H9 (cell line): ENCODE measurements around the gene PI16. TPM values are rescaled to one million over a fixed set of nuclear protein-coding genes. Genes with fewer than 3 reads are reported as not detected.

Source experiments
- DNase-seq: peaks from one replicate; pipeline ENCODE4 v3.0.0-alpha.2; 2017
- H2AFZ ChIP-seq: one replicate; pipeline ENCODE4 v1.6.1; 2013; ENCODE audit warnings: mild to moderate bottlenecking, low read length, control low read depth, moderate library complexity
- H2AK5ac ChIP-seq: 2 replicates; pipeline ENCODE4 v1.6.1; 2013; ENCODE audit warnings: low read length, control low read depth, mixed read lengths; ENCODE audit not compliant: insufficient read length
- H2BK120ac ChIP-seq: one replicate; pipeline ENCODE4 v1.6.1; 2013; ENCODE audit warnings: low read depth, mild to moderate bottlenecking, low read length, control low read depth, inconsistent platforms; ENCODE audit not compliant: poor library complexity, severe bottlenecking
- H2BK12ac ChIP-seq: 2 replicates; pipeline ENCODE4 v1.6.1; 2013; ENCODE audit warnings: low read length, control low read depth, mixed read lengths, low read depth; ENCODE audit not compliant: insufficient read length
- H2BK15ac ChIP-seq: 2 replicates; pipeline ENCODE4 v1.6.1; 2013; ENCODE audit warnings: low read depth, low read length, control low read depth
- H2BK20ac ChIP-seq: one replicate; pipeline ENCODE4 v1.6.1; 2013; ENCODE audit warnings: low read depth, mild to moderate bottlenecking, low read length, control low read depth, inconsistent platforms; ENCODE audit not compliant: poor library complexity, severe bottlenecking
- H2BK5ac ChIP-seq: 2 replicates; pipeline ENCODE4 v1.6.1; 2013; ENCODE audit warnings: low read length, control low read depth, mixed read lengths; ENCODE audit not compliant: insufficient read length
- H3K14ac ChIP-seq: 2 replicates; pipeline ENCODE4 v1.6.1; 2013; ENCODE audit warnings: low read length, control low read depth; ENCODE audit not compliant: insufficient read depth
- H3K18ac ChIP-seq: 2 replicates; pipeline ENCODE4 v1.6.1; 2013; ENCODE audit warnings: low read depth, mild to moderate bottlenecking, mixed read lengths, low read length, control low read depth; ENCODE audit not compliant: insufficient read length
- H3K23ac ChIP-seq: 2 replicates; pipeline ENCODE4 v1.6.1; 2013; ENCODE audit warnings: low read length, control low read depth, mixed read lengths, low read depth; ENCODE audit not compliant: insufficient read length
- H3K23me2 ChIP-seq: 2 replicates; pipeline ENCODE4 v1.6.1; 2013; ENCODE audit warnings: low read depth, mild to moderate bottlenecking, mixed read lengths, low read length, control low read depth; ENCODE audit not compliant: insufficient read length, poor library complexity, severe bottlenecking
- H3K27ac ChIP-seq: 2 replicates; pipeline ENCODE4 v1.5.1; 2013; ENCODE audit warnings: low read length, control low read depth, mixed read lengths, low read depth; ENCODE audit not compliant: insufficient read length
- H3K27me3 ChIP-seq: 2 replicates; pipeline ENCODE4 v1.6.1; 2013; ENCODE audit warnings: low read length, control low read depth, inconsistent platforms; ENCODE audit not compliant: insufficient read depth
- H3K4ac ChIP-seq: 2 replicates; pipeline ENCODE4 v1.6.1; 2013; ENCODE audit warnings: low read depth, mild to moderate bottlenecking, control low read depth, inconsistent platforms, low read length, moderate library complexity
- H3K4me1 ChIP-seq: 2 replicates; pipeline ENCODE4 v1.6.1; 2013; ENCODE audit warnings: low read length, control low read depth, inconsistent platforms; ENCODE audit not compliant: insufficient read depth
- H3K4me2 ChIP-seq: 2 replicates; pipeline ENCODE4 v1.6.1; 2013; ENCODE audit warnings: low read length, control low read depth, mixed read lengths; ENCODE audit not compliant: insufficient read length, insufficient read depth
- H3K56ac ChIP-seq: 2 replicates; pipeline ENCODE4 v1.6.1; 2013; ENCODE audit warnings: low read depth, mild to moderate bottlenecking, mixed read lengths, low read length, control low read depth; ENCODE audit not compliant: insufficient read length
- H3K79me1 ChIP-seq: 2 replicates; pipeline ENCODE4 v1.6.1; 2013; ENCODE audit warnings: low read depth, mild to moderate bottlenecking, moderate library complexity, low read length, control low read depth, inconsistent platforms; ENCODE audit not compliant: insufficient read depth, poor library complexity, severe bottlenecking
- H3K79me2 ChIP-seq: 2 replicates; pipeline ENCODE4 v1.6.1; 2013; ENCODE audit warnings: low read length, control low read depth, inconsistent platforms; ENCODE audit not compliant: insufficient read depth
- H3K9ac ChIP-seq: 2 replicates; pipeline ENCODE4 v1.6.1; 2013; ENCODE audit warnings: low read length, control low read depth, mixed read lengths; ENCODE audit not compliant: insufficient read length; ENCODE audit errors: extremely low read depth
- H3K9me3 ChIP-seq: one replicate; pipeline ENCODE4 v1.6.1; 2013; ENCODE audit warnings: low read depth, low read length, inconsistent platforms; ENCODE audit not compliant: control insufficient read depth
- H3T11ph ChIP-seq: one replicate; pipeline ENCODE4 v1.6.1; 2013; ENCODE audit warnings: mild to moderate bottlenecking, low read length, control low read depth, inconsistent platforms
- H4K20me1 ChIP-seq: one replicate; pipeline ENCODE4 v1.6.1; 2013; ENCODE audit not compliant: control insufficient read depth, insufficient read length, insufficient read depth
- H4K5ac ChIP-seq: 2 replicates; pipeline ENCODE4 v1.6.1; 2013; ENCODE audit warnings: low read depth, mild to moderate bottlenecking, mixed read lengths, low read length, control low read depth; ENCODE audit not compliant: insufficient read length
- H4K8ac ChIP-seq: replicated peaks from 2 replicates; pipeline ENCODE4 v1.6.1; 2013; ENCODE audit warnings: low read length, control low read depth, mixed read lengths, low read depth; ENCODE audit not compliant: insufficient read length
- H4K91ac ChIP-seq: 2 replicates; pipeline ENCODE4 v1.6.1; 2013; ENCODE audit warnings: low read depth, mild to moderate bottlenecking, moderate library complexity, mixed read lengths, low read length, control low read depth; ENCODE audit not compliant: insufficient read length
- H3K27ac Mint-ChIP-seq, 3 experiments: 2 replicates in 2 of 3; 3 replicates in 1 of 3; pipeline ENCODE4 v1.8.0; 2020 to 2021; ENCODE audit warnings: mixed read lengths in 3 of 3, mild to moderate bottlenecking in 1 of 3, moderate library complexity in 1 of 3
- H3K27me3 Mint-ChIP-seq: 2 replicates; pipeline ENCODE4 v1.8.0; 2021; ENCODE audit warnings: low read depth, mild to moderate bottlenecking, moderate library complexity, mixed read lengths
- H3K36me3 Mint-ChIP-seq, 3 experiments: 2 replicates in 2 of 3; 3 replicates in 1 of 3; pipeline ENCODE4 v1.8.0; 2020 to 2021; ENCODE audit warnings: low read depth in 3 of 3, mixed read lengths in 3 of 3; ENCODE audit not compliant: insufficient read depth in 1 of 3
- H3K4me1 Mint-ChIP-seq, 2 experiments: 2 replicates each; pipeline ENCODE4 v1.8.0; 2020; ENCODE audit warnings: mixed read lengths in 2 of 2
- H3K4me3 Mint-ChIP-seq, 2 experiments: 2 replicates in 1 of 2; 3 replicates in 1 of 2; pipeline ENCODE4 v1.8.0; 2020 to 2021; ENCODE audit warnings: mild to moderate bottlenecking in 2 of 2, mixed read lengths in 2 of 2, moderate library complexity in 1 of 2
- H3K9me3 Mint-ChIP-seq, 2 experiments: 2 replicates in 1 of 2; 3 replicates in 1 of 2; pipeline ENCODE4 v1.8.0; 2020; ENCODE audit warnings: mild to moderate bottlenecking in 2 of 2, mixed read lengths in 2 of 2, moderate library complexity in 1 of 2
- WGBS: extraction: QIAGEN DNeasy Blood & Tissue Kit; methylation state at CpG from one replicate; pipeline ENCODE4 v1.1.7; 2013; ENCODE audit warnings: missing lambda C conversion rate, low lambda C conversion rate, mixed read lengths; ENCODE audit not compliant: insufficient read length; ENCODE audit errors: extremely low coverage; 5-methylcytosine and 5-hydroxymethylcytosine counted together
- total RNA-seq: library from RNA; stranded (reverse); gene quantifications from 2 replicates; pipeline ENCODE4 v1.2.1, GENCODE V29; 2021
- TF ChIP-seq, protein P1 (sequence below): fragments of 200-600 bp; sonication (generic); conservative IDR thresholded peaks from 3 replicates; pipeline ENCODE4 v1.8.0; 2021; ENCODE audit warnings: antibody characterized with exemption, mild to moderate bottlenecking

Gene PI16
- total RNA-seq, 1 experiment from 2014 or later = not detected

DNA sequence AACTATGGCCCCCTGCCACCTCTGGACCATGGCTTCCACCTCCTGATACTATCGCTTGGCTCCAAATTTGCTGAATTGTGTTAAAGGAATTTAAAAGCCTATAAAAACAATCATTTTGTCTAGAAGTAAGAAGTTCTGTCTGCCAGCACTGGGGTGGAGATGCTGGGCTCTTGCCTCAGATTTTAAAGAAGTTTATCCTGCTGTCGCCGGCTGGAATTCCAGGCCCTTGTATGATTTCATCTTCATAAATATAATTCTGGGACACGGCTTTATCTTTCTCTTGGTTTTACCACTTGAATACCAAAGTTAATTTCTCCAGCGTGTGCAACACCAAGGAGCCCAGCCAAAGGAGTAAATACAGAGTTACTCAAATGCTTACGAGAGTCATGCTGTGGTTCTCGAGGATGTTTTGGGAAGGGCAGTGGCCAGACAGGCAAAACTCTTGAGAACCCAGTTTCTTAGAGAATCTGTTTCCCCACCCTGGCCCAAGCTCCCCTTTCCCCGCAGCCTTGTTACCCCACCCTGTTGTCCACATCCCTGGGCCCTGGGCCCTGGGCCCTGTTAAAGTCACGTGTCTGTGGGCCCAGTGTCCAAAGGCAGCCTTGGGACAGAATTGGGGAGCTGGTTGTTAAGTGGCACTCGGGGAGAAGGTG lies 36.9 kb upstream of the PI16 start:
- no peaks in the 10 kb centered on the region for H4K20me1 ChIP-seq
- no peak overlapping the region for H2BK5ac ChIP-seq
- no peak overlapping the region for H4K5ac ChIP-seq
- H3K79me1 ChIP-seq = no peaks in the 10 kb centered on the region
- no peak overlapping the region for H3K23ac ChIP-seq
- no peak overlapping the region for H3K4me2 ChIP-seq
- WGBS = no CpG with 5 or more reads among the region's 10 CpGs
- H3K27me3 Mint-ChIP-seq = no peaks in the 10 kb centered on the region
- TF ChIP-seq, protein P1, sequence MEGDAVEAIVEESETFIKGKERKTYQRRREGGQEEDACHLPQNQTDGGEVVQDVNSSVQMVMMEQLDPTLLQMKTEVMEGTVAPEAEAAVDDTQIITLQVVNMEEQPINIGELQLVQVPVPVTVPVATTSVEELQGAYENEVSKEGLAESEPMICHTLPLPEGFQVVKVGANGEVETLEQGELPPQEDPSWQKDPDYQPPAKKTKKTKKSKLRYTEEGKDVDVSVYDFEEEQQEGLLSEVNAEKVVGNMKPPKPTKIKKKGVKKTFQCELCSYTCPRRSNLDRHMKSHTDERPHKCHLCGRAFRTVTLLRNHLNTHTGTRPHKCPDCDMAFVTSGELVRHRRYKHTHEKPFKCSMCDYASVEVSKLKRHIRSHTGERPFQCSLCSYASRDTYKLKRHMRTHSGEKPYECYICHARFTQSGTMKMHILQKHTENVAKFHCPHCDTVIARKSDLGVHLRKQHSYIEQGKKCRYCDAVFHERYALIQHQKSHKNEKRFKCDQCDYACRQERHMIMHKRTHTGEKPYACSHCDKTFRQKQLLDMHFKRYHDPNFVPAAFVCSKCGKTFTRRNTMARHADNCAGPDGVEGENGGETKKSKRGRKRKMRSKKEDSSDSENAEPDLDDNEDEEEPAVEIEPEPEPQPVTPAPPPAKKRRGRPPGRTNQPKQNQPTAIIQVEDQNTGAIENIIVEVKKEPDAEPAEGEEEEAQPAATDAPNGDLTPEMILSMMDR = no peak
- no peak for DNase-seq
- no peak overlapping the region for H3K4me3 Mint-ChIP-seq
- no peaks in the 10 kb centered on the region for H3K23me2 ChIP-seq
- no peaks in the 10 kb centered on the region for H3K9me3 ChIP-seq
- no peak overlapping the region for H4K8ac ChIP-seq
- peaks cover 4 to 8% of the 10 kb centered on the region in 2 experiments for H3K4me1 Mint-ChIP-seq
- no peak overlapping the region for H3K27ac Mint-ChIP-seq
- H3K14ac ChIP-seq = no peak overlapping the region
- no peak overlapping the region for H2AFZ ChIP-seq
- H2BK120ac ChIP-seq = no peak overlapping the region
- H3K27ac ChIP-seq = no peak overlapping the region
- no peak overlapping the region for H4K91ac ChIP-seq
- H2BK20ac ChIP-seq = no peak overlapping the region
- no peak overlapping the region for H3T11ph ChIP-seq
- no peak overlapping the region for H3K4ac ChIP-seq
- no peaks in the 10 kb centered on the region for H3K9me3 Mint-ChIP-seq
- no peak overlapping the region for H3K9ac ChIP-seq
- H3K56ac ChIP-seq = no peak overlapping the region
- H3K18ac ChIP-seq = no peak overlapping the region
- peaks cover 0 to 2% (median 0%) of the 10 kb centered on the region in 3 experiments; a peak in 1 of 7 replicates for H3K36me3 Mint-ChIP-seq
- no peaks in the 10 kb centered on the region for H3K79me2 ChIP-seq
- no peak overlapping the region for H2BK12ac ChIP-seq
- H2BK15ac ChIP-seq = no peak overlapping the region
- H3K4me1 ChIP-seq = no peaks in the 10 kb centered on the region
- H2AK5ac ChIP-seq = no peak overlapping the region
- H3K27me3 ChIP-seq = no peaks in the 10 kb centered on the region
